Keratinocyte (primary cell): Measurements from ENCODE around the gene ORM1. TPM values are rescaled to one million over a fixed set of nuclear protein-coding genes. Genes with fewer than 3 reads are reported as not detected.

Experiments used
- DNase-seq: peaks from one replicate; pipeline ENCODE4 v3.0.0-alpha.2; 2011; ENCODE audit warnings: low read depth, missing footprints, low spot score
- FAIRE-seq: peaks from 2 replicates; lab custom pipeline; 2011; peaks lifted over from hg19 to GRCh38; lab: Jason Lieb, UNC
- H2AFZ ChIP-seq: 2 replicates; pipeline ENCODE4 v1.6.0; 2012; ENCODE audit warnings: low read length, control low read depth, inconsistent platforms; ENCODE audit not compliant: control insufficient read depth
- H3K27ac ChIP-seq: 2 replicates; pipeline ENCODE4 v1.5.1; 2011; ENCODE audit warnings: low read length; ENCODE audit not compliant: control insufficient read depth, insufficient read depth
- H3K27me3 ChIP-seq: 3 replicates; pipeline ENCODE4 v1.6.0; 2011; ENCODE audit warnings: low read length; ENCODE audit not compliant: control insufficient read depth, insufficient read depth; ENCODE audit errors: extremely low read depth
- H3K36me3 ChIP-seq, 2 experiments: 2 replicates in 1 of 2; 3 replicates in 1 of 2; pipeline ENCODE4 v1.5.1; 2011; ENCODE audit warnings: low read length in 2 of 2, mild to moderate bottlenecking in 1 of 2; ENCODE audit not compliant: control insufficient read depth in 2 of 2, insufficient read depth in 2 of 2; ENCODE audit errors: extremely low read depth in 1 of 2
- H3K4me1 ChIP-seq: 3 replicates; pipeline ENCODE4 v1.5.1; 2011; ENCODE audit warnings: low read length; ENCODE audit not compliant: control insufficient read depth, insufficient read depth; ENCODE audit errors: extremely low read depth
- H3K4me2 ChIP-seq: 3 replicates; pipeline ENCODE4 v1.6.0; 2011; ENCODE audit warnings: low read depth, low read length; ENCODE audit not compliant: control insufficient read depth, insufficient read depth; ENCODE audit errors: extremely low read depth
- H3K4me3 ChIP-seq, 3 experiments: fragments of 200-600 bp in 1 of 3; sonication (generic) in 1 of 3; 2 replicates in 2 of 3; 3 replicates in 1 of 3; pipeline ENCODE4 v1.5.1; 2011 to 2016; ENCODE audit warnings: low read length in 3 of 3, mild to moderate bottlenecking in 3 of 3, control low read depth in 2 of 3, inconsistent platforms in 1 of 3, low read depth in 1 of 3, mixed read lengths in 1 of 3, mixed run types in 1 of 3, moderate library complexity in 1 of 3; ENCODE audit not compliant: control insufficient read depth in 2 of 3, insufficient read depth in 2 of 3; ENCODE audit errors: extremely low read depth in 1 of 3
- H3K79me2 ChIP-seq: 2 replicates; pipeline ENCODE4 v1.6.0; 2012; ENCODE audit warnings: low read length; ENCODE audit not compliant: control insufficient read depth, insufficient read depth
- H3K9ac ChIP-seq: 3 replicates; pipeline ENCODE4 v1.6.0; 2011; ENCODE audit warnings: low read length; ENCODE audit not compliant: control insufficient read depth, insufficient read depth; ENCODE audit errors: extremely low read depth
- H3K9me1 ChIP-seq: 3 replicates; pipeline ENCODE4 v1.6.0; 2011; ENCODE audit warnings: low read length; ENCODE audit not compliant: control insufficient read depth, insufficient read depth; ENCODE audit errors: extremely low read depth
- H3K9me3 ChIP-seq: 2 replicates; pipeline ENCODE4 v1.5.1; 2012; ENCODE audit warnings: low read depth, low read length; ENCODE audit not compliant: control insufficient read depth
- H4K20me1 ChIP-seq: 3 replicates; pipeline ENCODE4 v1.6.0; 2011; ENCODE audit warnings: low read length; ENCODE audit not compliant: control insufficient read depth, insufficient read depth; ENCODE audit errors: extremely low read depth
- CTCF ChIP-seq, 3 experiments: IDR thresholded peaks in 1 of 3; conservative IDR thresholded peaks in 1 of 3; optimal IDR thresholded peaks in 1 of 3; 2 replicates in 2 of 3; 3 replicates in 1 of 3; pipeline versions ENCODE3 to v1.5.1; 2011; ENCODE audit warnings: low read length in 3 of 3, mild to moderate bottlenecking in 3 of 3, moderate library complexity in 2 of 3, control low read depth in 1 of 3, inconsistent platforms in 1 of 3; ENCODE audit not compliant: insufficient read depth in 2 of 3; ENCODE audit errors: extremely low read depth in 1 of 3
- EZH2 ChIP-seq: IDR thresholded peaks from one replicate; pipeline ENCODE4 v1.6.1; 2012; ENCODE audit warnings: inconsistent platforms, mild to moderate bottlenecking, low read length, moderate library complexity
- dilution Hi-C: fragments of 300-500 bp; cut with MboI; formaldehyde crosslinking; loops from one replicate; pipeline ENCODE4 v1.7.0; 2020; ENCODE audit warnings: low sequenced_read_pairs; ENCODE audit not compliant: extremely low pct_ligation_motif_present
- polyA plus RNA-seq, 5 experiments: library from polyadenylated mRNA; depleted of rRNA in 3 of 5; stranded (reverse) in 3 of 5; stranded (forward) in 1 of 5; unstranded in 1 of 5; fragments of >200 nt; gene quantifications; 1 replicate in 1 of 5; 2 replicates in 3 of 5; 3 replicates in 1 of 5; pipeline versions ENCODE4 v1.2.1 to v1.2.3, GENCODE V29; 2011 to 2012; ENCODE audit warnings: missing spikeins in 2 of 5, low read depth in 1 of 5, low replicate concordance in 1 of 5

Gene ORM1
- polyA plus RNA-seq, 1 donor (not counting 4 experiments of a cell fraction or from before 2014, with no cell fraction given), result not detected

GRCh38 chr9:114296338-114296737, 26.6 kb upstream of the ORM1 start:
- no peak overlapping the region for H2AFZ ChIP-seq
- H3K4me3 ChIP-seq, result no peak overlapping the region
- no peak for FAIRE-seq
- no peaks in the 10 kb centered on the region for H3K9me3 ChIP-seq
- no peak overlapping the region for H3K4me2 ChIP-seq
- no peaks in the 10 kb centered on the region for H4K20me1 ChIP-seq
- no peaks in the 10 kb centered on the region for H3K27me3 ChIP-seq
- H3K36me3 ChIP-seq, result peaks cover 28 to 44% of the 10 kb centered on the region in 2 experiments
- TF ChIP-seq CTCF (optimal IDR thresholded peaks at IDR 0.05 in 1 of 3, IDR thresholded peaks at IDR 0.05 in 1 of 3, conservative IDR thresholded peaks at IDR 0.05 in 1 of 3; ENCODE audit: extremely low read depth in 1 of 3, insufficient read depth in 2 of 3, low read length in 3 of 3), result no peak
- TF ChIP-seq EZH2, result no peak
- H3K4me1 ChIP-seq, result no peaks in the 10 kb centered on the region
- no peaks in the 10 kb centered on the region for H3K9me1 ChIP-seq
- no peak overlapping the region for H3K27ac ChIP-seq
- no peak overlapping the region for H3K9ac ChIP-seq
- no peaks in the 10 kb centered on the region for H3K79me2 ChIP-seq
- dilution Hi-C loops, result no loop called here
- no peak for DNase-seq

GRCh38 chr9:114299286-114300152, 23.4 kb upstream of the ORM1 start:
- no peak for TF ChIP-seq EZH2
- no peak for TF ChIP-seq CTCF (optimal IDR thresholded peaks at IDR 0.05 in 1 of 3, IDR thresholded peaks at IDR 0.05 in 1 of 3, conservative IDR thresholded peaks at IDR 0.05 in 1 of 3; ENCODE audit: extremely low read depth in 1 of 3, insufficient read depth in 2 of 3, low read length in 3 of 3)
- Histone ChIP-seq H4K20me1 (no peaks in the 10 kb centered on the region), H2AFZ (no peak overlapping the region), H3K27me3 (no peaks in the 10 kb centered on the region), H3K27ac (no peak overlapping the region), H3K4me2 (no peak overlapping the region), H3K36me3 (peaks cover 22 to 30% of the 10 kb centered on the region in 2 experiments), H3K9ac (no peak overlapping the region), H3K4me3 (no peak overlapping the region), H3K4me1 (no peaks in the 10 kb centered on the region), H3K9me1 (no peaks in the 10 kb centered on the region), H3K79me2 (no peaks in the 10 kb centered on the region), H3K9me3 (no peaks in the 10 kb centered on the region)
- FAIRE-seq (no peak), DNase-seq (no peak)
- dilution Hi-C loops, result no loop called here
